ENCODE results near the gene SYTL4. TPM values are rescaled to one million over a fixed set of nuclear protein-coding genes. Genes with fewer than 3 reads are reported as not detected.

Gene SYTL4
- total and polyA plus RNA-seq, 4 donors = 5.2 to 26.2 (median 10.2) TPM

GRCh38 chrX:100647739-100648138 lies 84.2 kb downstream of the SYTL4 start:
- Histone ChIP-seq H3K4me3 (ENCODE audit: low read depth in 1 of 3, low read length in 3 of 3) (no peak overlapping the region), H3K27ac (ENCODE audit: low read depth in 1 of 2, low read length in 2 of 2) (peak overlapping the region; percentile 36 to 95), H3K4me1 (ENCODE audit: control insufficient read depth in 4 of 4, insufficient read depth in 4 of 4, low read length in 3 of 4) (peaks cover 13 to 45% (median 34%) of the 10 kb centered on the region in 4 donors), H3K36me3 (ENCODE audit: control insufficient read depth in 4 of 4, insufficient read depth in 3 of 4, low read depth in 1 of 4, low read length in 3 of 4) (no peaks in the 10 kb centered on the region), H3K9ac (ENCODE audit: low read depth in 1 of 2, low read length in 2 of 2) (no peak overlapping the region), H3K27me3 (ENCODE audit: control insufficient read depth in 4 of 4, insufficient read depth in 4 of 4, low read length in 3 of 4) (peaks cover 0 to 5% (median 0%) of the 10 kb centered on the region in 4 donors), H3K9me3 (ENCODE audit: control insufficient read depth in 4 of 4, low read length in 3 of 4) (no peaks in the 10 kb centered on the region)
- no peak for DNase-seq (ENCODE audit: low spot score)
- TF ChIP-seq TAF1 (conservative IDR thresholded peaks at IDR 0.05) (no peak), REST (IDR thresholded peaks at IDR 0.05) (no peak), ATF3 (IDR thresholded peaks at IDR 0.05) (no peak), ZBTB33 (IDR thresholded peaks at IDR 0.05) (no peak), SP1 (IDR thresholded peaks at IDR 0.05) (no peak), CTCF (IDR thresholded peaks at IDR 0.05; ENCODE audit: low read depth, low read length, missing input control) (no peak), HNF4G (IDR thresholded peaks at IDR 0.05) (no peak), RAD21 (IDR thresholded peaks at IDR 0.05) (no peak), NR2F2 (IDR thresholded peaks at IDR 0.05) (no peak), HNF4A (conservative IDR thresholded peaks at IDR 0.05) (no peak), EGR1 (IDR thresholded peaks at IDR 0.05; ENCODE audit: low read depth in 2 of 2) (no peak), FOXA1 (IDR thresholded peaks at IDR 0.05) (no peak), JUND (IDR thresholded peaks at IDR 0.05) (no peak), MAX (IDR thresholded peaks at IDR 0.05) (no peak)
- WGBS = 70% methylated on average over 2 of the region's 2 CpGs

GRCh38 chrX:100647095-100647494 lies 84.8 kb downstream of the SYTL4 start:
- Histone ChIP-seq H3K36me3 (ENCODE audit: control insufficient read depth in 4 of 4, insufficient read depth in 3 of 4, low read depth in 1 of 4, low read length in 3 of 4) (no peaks in the 10 kb centered on the region), H3K27me3 (ENCODE audit: control insufficient read depth in 4 of 4, insufficient read depth in 4 of 4, low read length in 3 of 4) (peaks cover 0 to 5% (median 0%) of the 10 kb centered on the region in 4 donors), H3K4me1 (ENCODE audit: control insufficient read depth in 4 of 4, insufficient read depth in 4 of 4, low read length in 3 of 4) (peaks cover 13 to 45% (median 34%) of the 10 kb centered on the region in 4 donors), H3K4me3 (ENCODE audit: low read depth in 1 of 3, low read length in 3 of 3) (no peak overlapping the region), H3K9ac (ENCODE audit: low read depth in 1 of 2, low read length in 2 of 2) (no peak overlapping the region), H3K27ac (ENCODE audit: low read depth in 1 of 2, low read length in 2 of 2) (peak overlapping the region in 1 of 2 donors; percentile 36), H3K9me3 (ENCODE audit: control insufficient read depth in 4 of 4, low read length in 3 of 4) (no peaks in the 10 kb centered on the region)
- WGBS = 11% methylated on average over 1 of the region's 1 CpG
- DNase-seq (ENCODE audit: low spot score) = no peak
- TF ChIP-seq HNF4G (IDR thresholded peaks at IDR 0.05) (no peak), REST (IDR thresholded peaks at IDR 0.05) (peak; percentile 14), ATF3 (IDR thresholded peaks at IDR 0.05) (no peak), FOXA2 (IDR thresholded peaks at IDR 0.05) (no peak), GABPA (IDR thresholded peaks at IDR 0.05 in 1 of 2, conservative IDR thresholded peaks at IDR 0.05 in 1 of 2) (no peak), EGR1 (IDR thresholded peaks at IDR 0.05; ENCODE audit: low read depth in 2 of 2) (no peak), RAD21 (IDR thresholded peaks at IDR 0.05) (peak in 1 of 2 donors; percentile 40), SP1 (IDR thresholded peaks at IDR 0.05) (peak; percentile 77), CTCF (IDR thresholded peaks at IDR 0.05; ENCODE audit: low read depth, low read length, missing input control) (peak; percentile 27), FOXA1 (IDR thresholded peaks at IDR 0.05) (no peak), HNF4A (conservative IDR thresholded peaks at IDR 0.05) (peak in 1 of 2 donors; percentile 16)
